Psoas muscle (tissue), 8 donors: ENCODE measurements around the gene NKX2-2. TPM values are rescaled to one million over a fixed set of nuclear protein-coding genes. Genes with fewer than 3 reads are reported as not detected.

ENCODE experiments used
- ATAC-seq, 4 donors: fragments of 200-7000 bp; cut with Tn5 transposase; one replicate each; pipeline ENCODE4 v1.9.1; 2020; ENCODE audit warnings: moderate library complexity in 3 of 4, mild to moderate bottlenecking in 2 of 4
- DNase-seq, 2 donors: peaks; one replicate each; pipeline ENCODE4 v3.0.0-alpha.2; 2020
- H3K27ac ChIP-seq: fragments of 200-600 bp; one replicate; pipeline ENCODE4 v1.8.0; 2022
- H3K27me3 ChIP-seq, 3 donors: fragments of 200-600 bp in 1 of 3; one replicate each; pipeline versions ENCODE4 v1.6.1 to v1.8.0; 2013 to 2022; ENCODE audit warnings: low read length in 2 of 3, mild to moderate bottlenecking in 2 of 3, moderate library complexity in 1 of 3; ENCODE audit not compliant: insufficient read depth in 3 of 3
- H3K36me3 ChIP-seq, 2 donors: fragments of 200-600 bp in 1 of 2; one replicate each; pipeline versions ENCODE4 v1.6.1 to v1.8.0; 2013 to 2022; ENCODE audit warnings: low read depth in 1 of 2, mild to moderate bottlenecking in 1 of 2, moderate library complexity in 1 of 2; ENCODE audit not compliant: insufficient read depth in 1 of 2
- H3K4me1 ChIP-seq: fragments of 200-600 bp; one replicate; pipeline ENCODE4 v1.8.0; 2022
- H3K4me3 ChIP-seq: fragments of 200-600 bp; one replicate; pipeline ENCODE4 v1.8.0; 2022; ENCODE audit warnings: mild to moderate bottlenecking
- H3K9me3 ChIP-seq: fragments of 200-600 bp; one replicate; pipeline ENCODE4 v1.8.0; 2022
- CTCF ChIP-seq: fragments of 200-600 bp; IDR thresholded peaks from one replicate; pipeline ENCODE4 v1.8.0; 2022; ENCODE audit warnings: antibody characterized with exemption
- WGBS, 3 donors: extraction: QIAGEN DNeasy Blood & Tissue Kit; methylation state at CpG; one replicate each; pipeline versions ENCODE4 v1.1.6 to v1.1.7; 2013; 5-methylcytosine and 5-hydroxymethylcytosine counted together
- intact Hi-C, 2 donors: fragments of 100-400 bp; cut with DNase I; formaldehyde crosslinking; loops; one replicate each; pipeline versions ENCODE4 v1.11.0 to v1.14.2; 2022
- polyA plus RNA-seq, 3 donors: library from polyadenylated mRNA; stranded (reverse); fragments of 200-250 nt; gene quantifications; one replicate each; pipeline ENCODE4 v1.2.3, GENCODE V29; 2013
- total RNA-seq, 4 donors: library from RNA; stranded (reverse); fragmentation: NEBNext Ultra II Directional in 2 of 4; extraction: Animal tissue kit (Norgen Biotek cat#: 25700) in 2 of 4; gene quantifications; one replicate each; pipeline versions ENCODE4 v1.2.1 to v1.2.4, GENCODE V29; 2021 to 2023
- donor health status: healthy with polysubstance abuse.
- donor health status: DM: no; HTN: no; CAD: no; lungs with moderate emphysema.
- donor health status: Bipolar disorder and iron deficiency.
- donor health status: healthy.
- donor health status: DM: yes; HTN: yes; CAD: no.
- donor health status: DM: no; HTN: no; CAD: no.
- donor health status: DM: no; HTN: no; CAD: no.
- donor health status: DM: yes; HTN: yes; CAD: no.

Gene NKX2-2
- total and polyA plus RNA-seq, 7 donors, result not detected

GRCh38 chr20:21509597-21510371 lies 4.1 kb downstream of the NKX2-2 start:
- peaks cover 4 to 100% (median 79%) of the 10 kb centered on the region in 3 donors for H3K27me3 ChIP-seq
- WGBS, 3 donors, result 1 to 2% (median 2%) methylated on average over 41 to 43 of the region's 43 CpGs
- intact Hi-C loops, result loop anchor here in 1 of 2 donors (5.0 kb wide), 1 partner anchor 647 kb away; no protein-coding TSS in a partner anchor
- H3K27ac ChIP-seq, result no peak overlapping the region
- H3K4me1 ChIP-seq, result peaks cover 44% of the 10 kb centered on the region
- no peaks in the 10 kb centered on the region for H3K36me3 ChIP-seq
- ATAC-seq (no peak), DNase-seq (no peak)
- peak overlapping the region; percentile 54 for H3K4me3 ChIP-seq
- no peaks in the 10 kb centered on the region for H3K9me3 ChIP-seq
- no peak for TF ChIP-seq CTCF

DNA sequence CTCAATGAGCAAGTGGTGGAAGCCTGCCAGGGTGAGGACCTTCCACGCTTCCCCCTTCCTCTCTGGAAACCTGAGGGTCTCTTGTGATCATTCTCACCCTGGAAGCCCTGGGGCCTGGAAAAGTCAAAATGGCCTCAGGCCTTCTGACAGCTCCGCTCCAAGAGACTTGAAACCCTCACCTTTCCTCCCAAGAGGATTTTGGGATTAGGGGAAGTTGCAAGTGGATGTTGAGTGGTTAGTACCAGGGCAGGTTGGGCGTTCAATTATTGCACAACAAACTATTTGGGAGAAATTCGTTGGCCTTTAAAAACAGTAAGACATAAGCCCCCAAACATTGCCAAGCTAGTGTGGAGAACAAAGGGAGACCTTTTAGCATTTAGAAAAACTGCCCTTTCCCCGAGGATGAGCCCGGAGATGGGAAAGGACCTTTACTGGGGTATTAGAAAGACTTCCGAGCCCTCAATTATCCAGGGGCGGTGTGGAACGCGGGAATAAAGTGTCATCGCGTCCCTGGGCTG lies 4.7 kb downstream of the NKX2-2 start:
- Histone ChIP-seq H3K36me3 (no peaks in the 10 kb centered on the region), H3K27ac (no peak overlapping the region), H3K9me3 (no peaks in the 10 kb centered on the region), H3K4me1 (peaks cover 39% of the 10 kb centered on the region), H3K4me3 (no peak overlapping the region), H3K27me3 (peaks cover 4 to 100% (median 84%) of the 10 kb centered on the region in 3 donors)
- no peak for ATAC-seq
- WGBS, 3 donors, result 3 to 5% (median 4%) methylated on average over 12 of the region's 12 CpGs
- intact Hi-C loops, result loop anchor here in 1 of 2 donors (5.0 kb wide), 1 partner anchor 647 kb away; no protein-coding TSS in a partner anchor
- TF ChIP-seq CTCF, result no peak
- no peak for DNase-seq

DNA sequence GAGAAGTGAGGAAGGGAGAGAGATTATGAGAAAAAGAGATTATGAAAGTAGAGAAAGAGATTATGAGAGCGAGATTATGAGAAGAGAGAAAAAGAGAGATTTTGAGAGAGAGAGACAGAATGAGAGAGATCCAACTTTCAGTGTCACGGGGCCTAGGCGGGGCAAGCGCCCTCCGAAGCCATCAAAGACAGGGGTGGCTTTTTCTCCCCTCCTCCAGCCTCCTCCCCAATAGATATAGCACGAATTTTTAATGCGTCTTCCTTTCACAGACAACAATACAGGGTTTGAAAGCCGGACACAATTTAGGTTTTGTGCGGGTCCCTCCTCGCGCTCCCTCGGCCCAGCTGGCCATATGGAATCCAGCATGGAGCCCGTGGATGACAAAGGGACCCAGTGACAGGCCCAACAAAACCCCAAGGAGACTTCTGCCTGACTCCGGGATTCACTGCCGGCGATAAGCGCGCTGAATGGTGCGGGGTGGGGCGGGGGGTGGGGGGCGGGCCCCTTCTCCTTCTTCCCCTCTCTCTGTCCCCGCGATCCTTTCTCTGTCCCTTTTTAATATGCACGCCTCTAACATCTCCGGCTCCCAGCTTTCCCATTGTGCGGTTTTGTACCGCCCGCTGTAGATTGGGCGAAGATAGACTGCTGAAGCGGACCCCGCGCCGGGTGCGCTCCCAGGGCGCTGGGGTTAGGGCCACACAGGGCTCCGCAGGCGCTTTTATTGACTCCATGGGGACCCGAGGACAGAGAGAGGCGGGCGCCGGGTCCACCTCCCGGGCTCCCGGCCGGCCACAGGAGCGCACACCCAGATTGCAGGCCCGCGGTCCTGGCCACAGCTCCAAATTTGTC lies 5.4 kb downstream of the NKX2-2 start:
- Histone ChIP-seq H3K4me3 (no peak overlapping the region), H3K4me1 (peaks cover 37% of the 10 kb centered on the region), H3K9me3 (no peaks in the 10 kb centered on the region), H3K36me3 (no peaks in the 10 kb centered on the region), H3K27me3 (peaks cover 4 to 100% (median 79%) of the 10 kb centered on the region in 3 donors), H3K27ac (no peak overlapping the region)
- DNase-seq (no peak), ATAC-seq (no peak)
- TF ChIP-seq CTCF, result no peak
- WGBS, 3 donors, result 3 to 5% (median 3%) methylated on average over 47 of the region's 47 CpGs
- intact Hi-C loops, result loop anchor here in 1 of 2 donors (5.0 kb wide), 1 partner anchor 646 kb away; no protein-coding TSS in a partner anchor

DNA sequence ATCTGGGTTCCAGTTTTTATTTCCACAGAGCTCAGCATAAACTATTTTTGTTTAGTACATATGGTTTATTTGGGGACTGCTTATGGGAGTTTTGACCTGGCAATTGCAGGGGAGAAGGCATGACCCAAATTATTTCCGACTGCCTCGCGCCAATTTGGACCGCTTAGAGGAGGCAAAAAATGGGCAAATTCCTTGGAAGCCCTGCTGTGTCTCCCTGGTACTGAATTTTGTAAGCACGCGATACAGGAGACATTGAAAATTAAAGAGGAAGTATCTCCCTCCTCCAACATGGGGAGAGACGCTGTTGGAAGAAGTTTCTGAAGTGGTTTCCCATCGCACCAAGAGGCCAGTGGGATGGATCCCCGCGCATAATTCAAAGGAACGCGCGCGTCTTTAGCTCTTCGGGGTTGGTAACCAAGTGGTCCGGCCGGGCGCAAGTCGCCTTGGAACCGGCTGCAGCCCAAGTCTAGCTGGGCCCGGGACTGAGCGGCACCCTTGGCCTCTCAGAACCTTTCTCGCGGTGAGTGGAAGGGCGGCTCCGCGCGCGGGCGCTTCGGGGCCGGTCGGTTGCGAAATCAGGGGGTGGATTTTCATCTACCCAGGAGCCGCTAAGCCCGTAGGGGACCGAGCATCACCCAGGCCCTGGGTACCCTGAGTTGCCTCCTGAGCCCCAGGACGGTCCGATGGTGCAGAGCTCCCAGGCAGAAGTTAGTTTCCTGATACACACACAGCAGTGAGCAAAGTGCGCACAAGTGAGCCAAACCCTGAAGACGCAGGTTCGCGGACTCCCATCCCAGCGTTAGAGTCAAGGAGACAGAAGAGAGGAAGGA lies 6.2 kb downstream of the NKX2-2 start:
- TF ChIP-seq CTCF, result no peak
- Histone ChIP-seq H3K27me3 (peaks cover 4 to 99% (median 71%) of the 10 kb centered on the region in 3 donors), H3K9me3 (no peaks in the 10 kb centered on the region), H3K27ac (no peak overlapping the region), H3K4me1 (peaks cover 30% of the 10 kb centered on the region), H3K4me3 (no peak overlapping the region), H3K36me3 (no peaks in the 10 kb centered on the region)
- DNase-seq (no peak), ATAC-seq (no peak)
- intact Hi-C loops, result loop anchor here in 1 of 2 donors (5.0 kb wide), 1 partner anchor 645 kb away; no protein-coding TSS in a partner anchor
- WGBS, 3 donors, result 4 to 5% (median 5%) methylated on average over 44 of the region's 44 CpGs
